ENCODE results near the gene AGAP2.
A peak's percentile ranks its signal among the peaks of the same experiment; 100 is the strongest.

AGAP2 gene

GRCh38 chr12:57744777-57745484 is 6.4 kb upstream of the AGAP2 start, which contains the start of gene TSPAN31 (continued):
- TF ChIP-seq ZNF518A (tag by site-specific recombination; conservative IDR thresholded peaks at IDR 0.05; ENCODE audit: low read depth) (peak; percentile 95), ZIC2 (tag by site-specific recombination; IDR thresholded peaks at IDR 0.05) (peak; percentile 68), ZNF366 (tag by site-specific recombination; conservative IDR thresholded peaks at IDR 0.05) (no peak), ZNF660 (tag by site-specific recombination; IDR thresholded peaks at IDR 0.05) (peak; percentile 27; the same call in 1 of the 2 replicates), IKZF3 (tag by site-specific recombination; IDR thresholded peaks at IDR 0.05) (peak; percentile 95), ZBTB8A (tag by site-specific recombination; IDR thresholded peaks at IDR 0.05) (peak; percentile 63; the same call in 1 of the 2 replicates), ZSCAN30 (tag by site-specific recombination; IDR thresholded peaks at IDR 0.05) (peak; percentile 11), ZNF501 (tag by site-specific recombination; IDR thresholded peaks at IDR 0.05) (peak; percentile 22; the same call in 1 of the 2 replicates), ZSCAN4 (tag by site-specific recombination; IDR thresholded peaks at IDR 0.05) (no peak), ZFHX2 (tag by site-specific recombination; conservative IDR thresholded peaks at IDR 0.05) (peak; percentile 84), ZNF324 (tag by site-specific recombination; IDR thresholded peaks at IDR 0.05) (peak; percentile 41; the same call in 1 of the 2 replicates), ZNF76 (tag by site-specific recombination; IDR thresholded peaks at IDR 0.05; ENCODE audit: borderline replicate concordance, low read depth) (peak; percentile 53; the same call in 1 of the 2 replicates), EGR2 (tag by site-specific recombination; IDR thresholded peaks at IDR 0.05; ENCODE audit: low read depth) (peak; percentile 61), ZNF624 (tag by site-specific recombination; IDR thresholded peaks at IDR 0.05) (no peak), SP3 (tag by site-specific recombination; IDR thresholded peaks at IDR 0.05) (peak; percentile 82; the same call in 1 of the 2 replicates), ZNF416 (tag by site-specific recombination; IDR thresholded peaks at IDR 0.05) (no peak), ZNF513 (tag by site-specific recombination; IDR thresholded peaks at IDR 0.05) (0 out of 2 replicates have a peak, but pooled peaks have one; percentile 14)
- TF ChIP-seq, protein P1, sequence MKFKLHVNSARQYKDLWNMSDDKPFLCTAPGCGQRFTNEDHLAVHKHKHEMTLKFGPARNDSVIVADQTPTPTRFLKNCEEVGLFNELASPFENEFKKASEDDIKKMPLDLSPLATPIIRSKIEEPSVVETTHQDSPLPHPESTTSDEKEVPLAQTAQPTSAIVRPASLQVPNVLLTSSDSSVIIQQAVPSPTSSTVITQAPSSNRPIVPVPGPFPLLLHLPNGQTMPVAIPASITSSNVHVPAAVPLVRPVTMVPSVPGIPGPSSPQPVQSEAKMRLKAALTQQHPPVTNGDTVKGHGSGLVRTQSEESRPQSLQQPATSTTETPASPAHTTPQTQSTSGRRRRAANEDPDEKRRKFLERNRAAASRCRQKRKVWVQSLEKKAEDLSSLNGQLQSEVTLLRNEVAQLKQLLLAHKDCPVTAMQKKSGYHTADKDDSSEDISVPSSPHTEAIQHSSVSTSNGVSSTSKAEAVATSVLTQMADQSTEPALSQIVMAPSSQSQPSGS (tag by site-specific recombination; IDR thresholded peaks at IDR 0.05; ENCODE audit: low read depth): peak; percentile 99
- TF ChIP-seq, protein P2, sequence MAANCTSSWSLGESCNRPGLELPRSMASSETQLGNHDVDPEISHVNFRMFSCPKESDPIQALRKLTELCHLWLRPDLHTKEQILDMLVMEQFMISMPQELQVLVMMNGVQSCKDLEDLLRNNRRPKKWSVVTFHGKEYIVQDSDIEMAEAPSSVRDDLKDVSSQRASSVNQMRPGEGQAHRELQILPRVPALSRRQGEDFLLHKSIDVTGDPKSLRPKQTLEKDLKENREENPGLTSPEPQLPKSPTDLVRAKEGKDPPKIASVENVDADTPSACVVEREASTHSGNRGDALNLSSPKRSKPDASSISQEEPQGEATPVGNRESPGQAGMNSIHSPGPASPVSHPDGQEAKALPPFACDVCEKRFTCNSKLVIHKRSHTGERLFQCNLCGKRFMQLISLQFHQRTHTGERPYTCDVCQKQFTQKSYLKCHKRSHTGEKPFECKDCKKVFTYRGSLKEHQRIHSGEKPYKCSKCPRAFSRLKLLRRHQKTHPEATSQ (tag by site-specific recombination; IDR thresholded peaks at IDR 0.05): no peak
- TF ChIP-seq, protein P3, sequence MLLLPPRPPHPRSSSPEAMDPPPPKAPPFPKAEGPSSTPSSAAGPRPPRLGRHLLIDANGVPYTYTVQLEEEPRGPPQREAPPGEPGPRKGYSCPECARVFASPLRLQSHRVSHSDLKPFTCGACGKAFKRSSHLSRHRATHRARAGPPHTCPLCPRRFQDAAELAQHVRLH (tag by site-specific recombination; IDR thresholded peaks at IDR 0.05): peak; percentile 99
- TF ChIP-seq, protein P4, sequence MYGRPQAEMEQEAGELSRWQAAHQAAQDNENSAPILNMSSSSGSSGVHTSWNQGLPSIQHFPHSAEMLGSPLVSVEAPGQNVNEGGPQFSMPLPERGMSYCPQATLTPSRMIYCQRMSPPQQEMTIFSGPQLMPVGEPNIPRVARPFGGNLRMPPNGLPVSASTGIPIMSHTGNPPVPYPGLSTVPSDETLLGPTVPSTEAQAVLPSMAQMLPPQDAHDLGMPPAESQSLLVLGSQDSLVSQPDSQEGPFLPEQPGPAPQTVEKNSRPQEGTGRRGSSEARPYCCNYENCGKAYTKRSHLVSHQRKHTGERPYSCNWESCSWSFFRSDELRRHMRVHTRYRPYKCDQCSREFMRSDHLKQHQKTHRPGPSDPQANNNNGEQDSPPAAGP (tag by site-specific recombination; IDR thresholded peaks at IDR 0.05): 0 out of 2 replicates have a peak, but pooled peaks have one; percentile 13
- TF ChIP-seq, protein P5, sequence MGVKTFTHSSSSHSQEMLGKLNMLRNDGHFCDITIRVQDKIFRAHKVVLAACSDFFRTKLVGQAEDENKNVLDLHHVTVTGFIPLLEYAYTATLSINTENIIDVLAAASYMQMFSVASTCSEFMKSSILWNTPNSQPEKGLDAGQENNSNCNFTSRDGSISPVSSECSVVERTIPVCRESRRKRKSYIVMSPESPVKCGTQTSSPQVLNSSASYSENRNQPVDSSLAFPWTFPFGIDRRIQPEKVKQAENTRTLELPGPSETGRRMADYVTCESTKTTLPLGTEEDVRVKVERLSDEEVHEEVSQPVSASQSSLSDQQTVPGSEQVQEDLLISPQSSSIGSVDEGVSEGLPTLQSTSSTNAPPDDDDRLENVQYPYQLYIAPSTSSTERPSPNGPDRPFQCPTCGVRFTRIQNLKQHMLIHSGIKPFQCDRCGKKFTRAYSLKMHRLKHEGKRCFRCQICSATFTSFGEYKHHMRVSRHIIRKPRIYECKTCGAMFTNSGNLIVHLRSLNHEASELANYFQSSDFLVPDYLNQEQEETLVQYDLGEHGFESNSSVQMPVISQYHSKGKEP (tag by site-specific recombination; IDR thresholded peaks at IDR 0.05): no peak
- TF ChIP-seq, protein P6, sequence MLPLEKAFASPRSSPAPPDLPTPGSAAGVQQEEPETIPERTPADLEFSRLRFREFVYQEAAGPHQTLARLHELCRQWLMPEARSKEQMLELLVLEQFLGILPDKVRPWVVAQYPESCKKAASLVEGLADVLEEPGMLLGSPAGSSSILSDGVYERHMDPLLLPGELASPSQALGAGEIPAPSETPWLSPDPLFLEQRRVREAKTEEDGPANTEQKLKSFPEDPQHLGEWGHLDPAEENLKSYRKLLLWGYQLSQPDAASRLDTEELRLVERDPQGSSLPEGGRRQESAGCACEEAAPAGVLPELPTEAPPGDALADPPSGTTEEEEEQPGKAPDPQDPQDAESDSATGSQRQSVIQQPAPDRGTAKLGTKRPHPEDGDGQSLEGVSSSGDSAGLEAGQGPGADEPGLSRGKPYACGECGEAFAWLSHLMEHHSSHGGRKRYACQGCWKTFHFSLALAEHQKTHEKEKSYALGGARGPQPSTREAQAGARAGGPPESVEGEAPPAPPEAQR (tag by site-specific recombination; IDR thresholded peaks at IDR 0.05): 0 out of 2 replicates have a peak, but pooled peaks have one; percentile 3
